GM21390 (cell line): ENCODE measurements around the gene TNFSF8.
A peak's percentile ranks its signal among the peaks of the same experiment; 100 is the strongest.

Experiments
- ATAC-seq: cut with Tn5 transposase; IDR thresholded peaks from one replicate; pipeline ENCODE4 v1.9.1; 2021; ENCODE audit not compliant: unreplicated experiment

TNFSF8 gene

GRCh38 chr9:114930056-114930812 lies at the start of gene TNFSF8:
Gene TNFSF8 (minus strand): TSS chr9:114930591. CDS start chr9:114930303, 288 bp downstream.
- ATAC-seq = peak; percentile 60

GRCh38 chr9:114973216-114973615 lies 42.8 kb upstream of the TNFSF8 start:
- no peak for ATAC-seq

- ATAC-seq = no peak
Measured at GRCh38 chr9:114972510-114973136, 42.2 kb upstream of the TNFSF8 start.

GRCh38 chr9:114969269-114969668 lies 38.9 kb upstream of the TNFSF8 start:
- ATAC-seq = no peak

GRCh38 chr9:114968671-114969070 lies 38.3 kb upstream of the TNFSF8 start:
- no peak for ATAC-seq

- no peak for ATAC-seq
Measured at GRCh38 chr9:114965564-114965963, 35.2 kb upstream of the TNFSF8 start.

- no peak for ATAC-seq
Measured at GRCh38 chr9:114962809-114963208, 32.4 kb upstream of the TNFSF8 start.

- ATAC-seq = no peak
Measured at GRCh38 chr9:114960276-114960675, 29.9 kb upstream of the TNFSF8 start.

GRCh38 chr9:114958844-114959235 lies 28.4 kb upstream of the TNFSF8 start:
- no peak for ATAC-seq

GRCh38 chr9:114958021-114958843 lies 27.8 kb upstream of the TNFSF8 start:
- ATAC-seq = no peak

GRCh38 chr9:114957558-114957957 lies 27.2 kb upstream of the TNFSF8 start:
- ATAC-seq = no peak

GRCh38 chr9:114954956-114955582 lies 24.7 kb upstream of the TNFSF8 start:
- ATAC-seq = no peak

GRCh38 chr9:114953959-114954358 lies 23.6 kb upstream of the TNFSF8 start:
- no peak for ATAC-seq

GRCh38 chr9:114953046-114953445 lies 22.7 kb upstream of the TNFSF8 start:
- ATAC-seq = no peak

GRCh38 chr9:114950761-114951160 lies 20.4 kb upstream of the TNFSF8 start:
- ATAC-seq = no peak

GRCh38 chr9:114947058-114947457 lies 16.7 kb upstream of the TNFSF8 start:
- ATAC-seq = no peak

- no peak for ATAC-seq
Measured at GRCh38 chr9:114945616-114946412, 15.4 kb upstream of the TNFSF8 start.

- no peak for ATAC-seq
Measured at GRCh38 chr9:114941376-114941775, 11.0 kb upstream of the TNFSF8 start.

GRCh38 chr9:114938687-114939575 lies 8.5 kb upstream of the TNFSF8 start:
- no peak for ATAC-seq
